ENCODE measurements around the gene FBXO38.

Gene FBXO38

DNA sequence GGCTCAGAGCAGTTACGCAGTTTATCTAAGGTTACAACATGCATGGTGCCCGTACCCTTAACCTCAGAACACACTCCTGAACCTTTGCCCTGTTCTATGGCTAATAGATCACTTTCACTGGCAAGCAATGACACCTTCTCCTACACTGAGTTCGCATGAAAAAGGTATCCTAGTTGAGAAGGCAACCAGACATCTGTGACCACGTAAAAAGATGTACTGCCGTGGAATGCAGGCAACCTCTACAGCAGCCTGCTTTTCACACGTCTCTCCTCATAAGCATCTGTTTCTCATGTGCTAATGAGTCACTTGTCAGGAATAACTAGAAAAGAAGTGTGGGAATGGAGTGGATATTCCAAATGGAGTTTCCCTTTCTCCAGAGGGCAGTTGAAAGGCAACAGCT is 71.4 kb downstream of the FBXO38 start:
- no peak for DNase-seq (ENCODE audit: low spot score)
- no peak overlapping the region for H3K27ac ChIP-seq
- ChIA-PET CTCF (interaction anchor here (4.0 kb wide), 1 partner anchor 276 kb away, joined by 14 read pairs; no protein-coding TSS in a partner anchor), POLR2A (ENCODE audit: low non-redundant PET) (no interaction called here)
- TF ChIP-seq, protein P1, sequence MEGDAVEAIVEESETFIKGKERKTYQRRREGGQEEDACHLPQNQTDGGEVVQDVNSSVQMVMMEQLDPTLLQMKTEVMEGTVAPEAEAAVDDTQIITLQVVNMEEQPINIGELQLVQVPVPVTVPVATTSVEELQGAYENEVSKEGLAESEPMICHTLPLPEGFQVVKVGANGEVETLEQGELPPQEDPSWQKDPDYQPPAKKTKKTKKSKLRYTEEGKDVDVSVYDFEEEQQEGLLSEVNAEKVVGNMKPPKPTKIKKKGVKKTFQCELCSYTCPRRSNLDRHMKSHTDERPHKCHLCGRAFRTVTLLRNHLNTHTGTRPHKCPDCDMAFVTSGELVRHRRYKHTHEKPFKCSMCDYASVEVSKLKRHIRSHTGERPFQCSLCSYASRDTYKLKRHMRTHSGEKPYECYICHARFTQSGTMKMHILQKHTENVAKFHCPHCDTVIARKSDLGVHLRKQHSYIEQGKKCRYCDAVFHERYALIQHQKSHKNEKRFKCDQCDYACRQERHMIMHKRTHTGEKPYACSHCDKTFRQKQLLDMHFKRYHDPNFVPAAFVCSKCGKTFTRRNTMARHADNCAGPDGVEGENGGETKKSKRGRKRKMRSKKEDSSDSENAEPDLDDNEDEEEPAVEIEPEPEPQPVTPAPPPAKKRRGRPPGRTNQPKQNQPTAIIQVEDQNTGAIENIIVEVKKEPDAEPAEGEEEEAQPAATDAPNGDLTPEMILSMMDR (conservative IDR thresholded peaks at IDR 0.05; ENCODE audit: low read depth): no peak

DNA sequence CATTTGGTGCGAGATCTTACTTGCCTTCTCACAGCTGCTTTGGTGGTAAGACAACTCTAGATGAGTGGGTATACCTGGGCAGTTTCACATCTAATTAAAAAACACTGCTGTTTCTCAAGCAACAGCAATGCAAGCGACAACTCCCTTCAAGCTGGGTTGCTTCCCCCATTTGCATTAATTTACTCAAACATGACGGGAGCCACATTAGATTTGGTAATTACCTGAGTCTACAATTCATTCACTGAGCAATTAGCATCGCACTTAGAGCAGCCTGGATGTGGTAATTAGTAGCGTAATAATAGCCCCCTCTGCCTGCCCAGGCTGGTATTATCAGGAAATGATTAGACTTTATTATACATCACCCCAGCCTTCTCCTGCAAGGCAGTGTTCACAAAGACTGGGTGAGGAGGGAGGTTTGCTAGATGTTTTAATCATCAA is 73.4 kb downstream of the FBXO38 start:
- no peak overlapping the region for H3K27ac ChIP-seq
- peak; percentile 54 for DNase-seq (ENCODE audit: low spot score)
- ChIA-PET CTCF (interaction anchor here (0.6 to 4.0 kb wide), 3 partner anchors 9 to 852 kb away, joined by 3 to 14 read pairs (median 3); no protein-coding TSS in a partner anchor), POLR2A (ENCODE audit: low non-redundant PET) (no interaction called here)
- TF ChIP-seq, protein P1 (conservative IDR thresholded peaks at IDR 0.05; ENCODE audit: low read depth): no peak; the same call in 1 of the 2 replicates

DNA sequence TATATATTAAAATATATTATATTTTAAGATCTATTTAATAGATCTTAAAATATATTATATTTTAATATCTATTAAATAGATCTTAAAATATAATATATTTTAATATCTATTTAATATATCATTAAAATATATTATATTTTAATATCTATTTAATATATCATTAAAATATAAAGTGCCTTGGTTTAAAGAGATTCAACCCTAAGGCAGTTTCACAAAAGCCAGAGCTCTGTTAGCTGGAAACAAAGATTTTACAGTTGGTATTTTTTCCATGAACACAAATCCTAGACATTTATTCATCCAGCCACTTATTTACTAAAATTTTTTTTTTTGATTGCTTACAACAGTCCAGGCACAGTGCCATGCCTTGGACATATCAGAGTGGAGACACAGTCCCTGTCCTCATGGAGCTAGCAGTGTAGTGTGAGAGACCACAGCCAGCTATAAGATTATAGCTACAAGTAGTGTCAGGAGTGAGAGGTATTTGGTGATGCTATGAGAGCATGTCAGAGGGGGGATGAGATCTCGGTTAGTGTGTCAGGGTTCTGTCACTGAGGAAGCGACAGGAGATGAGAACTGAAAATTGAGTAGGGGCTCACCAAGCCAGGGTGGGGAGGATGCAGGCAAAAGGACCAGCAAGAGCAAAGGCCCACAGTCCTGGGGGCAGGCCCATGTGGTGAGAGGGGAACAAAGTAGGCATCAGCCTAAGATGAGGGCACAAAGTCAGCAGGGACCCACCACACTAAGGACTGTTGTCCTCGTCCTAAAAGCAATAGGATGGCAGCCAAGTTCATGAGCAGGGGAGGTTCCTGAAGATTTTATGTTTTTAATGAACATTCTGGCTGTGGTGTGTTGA is 74.5 kb downstream of the FBXO38 start:
- ChIA-PET POLR2A (ENCODE audit: low non-redundant PET) (no interaction called here), CTCF (interaction anchor here (0.6 to 4.0 kb wide), 2 partner anchors 273 to 778 kb away, joined by 4 to 14 read pairs; no protein-coding TSS in a partner anchor)
- DNase-seq (ENCODE audit: low spot score): no peak
- TF ChIP-seq, protein P1 (conservative IDR thresholded peaks at IDR 0.05; ENCODE audit: low read depth): no peak
- H3K27ac ChIP-seq: no peak overlapping the region

DNA sequence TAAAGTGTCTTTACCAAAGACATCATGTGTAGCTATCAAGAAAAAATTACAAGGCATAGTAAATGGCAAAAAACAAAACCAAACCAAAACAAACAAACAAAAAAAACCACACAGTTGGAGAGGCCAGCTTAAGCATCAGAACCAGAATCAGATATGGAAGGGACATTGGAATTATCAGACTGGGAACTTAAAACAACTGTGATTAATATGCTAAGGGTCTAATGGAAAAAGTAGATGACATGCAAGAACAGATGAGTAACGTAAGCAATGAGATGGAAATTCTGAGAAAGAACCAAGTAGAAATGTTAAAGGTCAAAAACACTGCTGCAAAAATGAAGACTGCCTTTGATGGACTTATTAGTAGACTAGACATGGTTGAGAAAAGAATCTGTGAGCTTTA is 75.9 kb downstream of the FBXO38 start:
- ChIA-PET CTCF (interaction anchor here (0.5 to 0.6 kb wide), 3 partner anchors 107 to 657 kb away, joined by 3 read pairs; no protein-coding TSS in a partner anchor), POLR2A (ENCODE audit: low non-redundant PET) (no interaction called here)
- no peak for DNase-seq (ENCODE audit: low spot score)
- H3K27ac ChIP-seq: no peak overlapping the region
- TF ChIP-seq, protein P1 (conservative IDR thresholded peaks at IDR 0.05; ENCODE audit: low read depth): no peak

DNA sequence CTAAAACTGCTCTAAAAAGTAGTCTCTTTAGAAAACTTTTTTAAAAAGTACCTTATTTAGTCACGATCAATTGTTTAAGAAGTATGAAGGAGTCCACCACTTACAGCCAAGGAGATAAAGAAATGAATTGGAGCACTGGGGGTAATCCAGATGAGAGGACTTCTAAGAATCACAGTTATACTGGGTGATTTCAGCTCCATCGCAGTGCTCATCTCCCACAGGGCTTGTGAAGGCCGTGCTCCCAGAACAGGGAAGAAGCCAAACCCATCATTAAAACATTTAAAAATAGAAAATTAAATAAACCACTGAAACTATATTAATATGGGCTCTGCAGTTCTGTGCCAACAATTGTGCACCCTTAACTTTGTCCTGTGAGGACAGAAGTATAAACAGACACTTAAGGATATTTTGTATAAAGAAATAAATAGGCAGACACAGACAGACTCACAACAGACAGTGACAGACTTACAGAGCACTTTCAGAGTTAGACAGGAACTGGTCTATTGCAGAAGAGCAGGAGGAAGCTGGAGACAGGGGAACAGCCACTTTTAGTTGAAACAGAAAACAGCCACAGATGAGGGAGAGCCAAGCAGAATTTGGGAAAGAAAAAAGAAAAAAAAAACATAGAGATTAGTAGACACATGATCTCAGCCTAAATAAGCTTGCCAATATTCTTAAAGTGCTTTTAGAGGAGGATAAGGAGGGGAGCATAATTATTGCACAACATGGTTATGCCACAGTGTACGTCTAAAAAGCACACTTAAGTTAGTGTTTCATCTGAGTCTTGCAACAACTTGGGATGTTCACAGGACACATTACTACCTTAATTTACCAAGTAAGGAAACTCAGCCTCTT is 81.8 kb downstream of the FBXO38 start:
- TF ChIP-seq, protein P1 (conservative IDR thresholded peaks at IDR 0.05; ENCODE audit: low read depth): no peak
- H3K27ac ChIP-seq: no peak overlapping the region
- ChIA-PET POLR2A (ENCODE audit: low non-redundant PET) (no interaction called here), CTCF (interaction anchor here (0.6 to 1.1 kb wide), 2 partner anchors 9 to 519 kb away, joined by 3 to 5 read pairs; no protein-coding TSS in a partner anchor)
- DNase-seq (ENCODE audit: low spot score): no peak

DNA sequence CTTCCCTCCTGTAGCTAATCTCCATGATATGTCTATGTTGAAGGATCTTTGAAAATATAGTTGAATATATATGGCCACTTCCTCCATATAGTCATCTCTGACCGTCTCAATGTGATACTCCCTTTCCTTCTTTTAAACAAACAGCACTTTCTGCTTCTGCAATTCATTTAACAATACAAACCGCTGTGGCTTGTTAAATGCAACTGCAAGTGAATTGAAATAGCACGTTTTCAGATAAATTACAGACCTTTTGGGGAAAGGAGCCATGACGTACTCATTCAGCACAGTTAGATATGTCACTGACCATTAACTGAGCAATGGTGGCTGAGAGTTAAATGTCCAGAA is 82.5 kb downstream of the FBXO38 start:
- TF ChIP-seq, protein P1 (conservative IDR thresholded peaks at IDR 0.05; ENCODE audit: low read depth): no peak
- no peak for DNase-seq (ENCODE audit: low spot score)
- POLR2A ChIA-PET (ENCODE audit: low non-redundant PET): no interaction called here
- CTCF ChIA-PET: interaction anchor here (0.6 to 1.1 kb wide), 2 partner anchors 9 to 99 kb away, joined by 3 to 4 read pairs; no protein-coding TSS in a partner anchor
- H3K27ac ChIP-seq: no peak overlapping the region

All from RWPE1 (cell line).